ENCODE data around the gene FEN1. TPM values are rescaled to one million over a fixed set of nuclear protein-coding genes. Genes with fewer than 3 reads are reported as not detected.

Gene FEN1
- total and polyA plus RNA-seq, 2 donors (not counting 1 experiment from before 2014, with no cell fraction given): 3.8 to 14.0 TPM

DNA sequence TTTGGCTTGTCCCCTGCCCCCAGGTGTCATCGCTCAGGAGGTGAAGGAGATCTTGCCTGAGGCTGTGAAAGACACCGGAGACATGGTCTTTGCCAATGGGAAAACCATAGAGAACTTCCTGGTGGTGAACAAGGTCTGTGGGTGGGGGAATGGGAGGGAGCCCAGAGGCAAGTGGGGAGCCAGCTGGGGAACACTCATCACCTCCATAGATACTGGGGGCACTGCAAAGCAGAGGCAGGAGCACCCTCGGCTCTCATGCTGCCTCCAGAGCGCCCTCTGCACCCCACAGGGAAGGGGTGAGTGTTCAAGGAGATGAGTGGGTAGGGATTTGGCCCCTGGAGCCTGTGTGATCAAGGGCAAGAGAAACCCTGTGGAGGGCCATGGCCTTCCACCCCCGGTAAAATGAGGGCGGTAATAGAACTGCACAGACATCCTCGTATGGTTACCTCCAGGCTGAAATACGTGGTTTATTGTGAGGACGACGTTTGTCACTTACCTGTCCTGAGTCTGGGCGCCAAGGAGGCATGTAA lies 14.3 kb upstream of the FEN1 start:
- no peaks in the 10 kb centered on the region for H3K9me3 ChIP-seq (ENCODE audit: control insufficient read depth, insufficient read depth, low read depth, low read length)
- no peak overlapping the region for H3K9ac ChIP-seq (ENCODE audit: insufficient read depth, low read length)
- H3K27ac ChIP-seq (ENCODE audit: insufficient read depth, low read length): no peak overlapping the region
- no peak overlapping the region for H2AFZ ChIP-seq (ENCODE audit: low read length)
- no peaks in the 10 kb centered on the region for H3K36me3 ChIP-seq (ENCODE audit: control insufficient read depth, insufficient read depth, low read length)
- TF ChIP-seq, protein P1, sequence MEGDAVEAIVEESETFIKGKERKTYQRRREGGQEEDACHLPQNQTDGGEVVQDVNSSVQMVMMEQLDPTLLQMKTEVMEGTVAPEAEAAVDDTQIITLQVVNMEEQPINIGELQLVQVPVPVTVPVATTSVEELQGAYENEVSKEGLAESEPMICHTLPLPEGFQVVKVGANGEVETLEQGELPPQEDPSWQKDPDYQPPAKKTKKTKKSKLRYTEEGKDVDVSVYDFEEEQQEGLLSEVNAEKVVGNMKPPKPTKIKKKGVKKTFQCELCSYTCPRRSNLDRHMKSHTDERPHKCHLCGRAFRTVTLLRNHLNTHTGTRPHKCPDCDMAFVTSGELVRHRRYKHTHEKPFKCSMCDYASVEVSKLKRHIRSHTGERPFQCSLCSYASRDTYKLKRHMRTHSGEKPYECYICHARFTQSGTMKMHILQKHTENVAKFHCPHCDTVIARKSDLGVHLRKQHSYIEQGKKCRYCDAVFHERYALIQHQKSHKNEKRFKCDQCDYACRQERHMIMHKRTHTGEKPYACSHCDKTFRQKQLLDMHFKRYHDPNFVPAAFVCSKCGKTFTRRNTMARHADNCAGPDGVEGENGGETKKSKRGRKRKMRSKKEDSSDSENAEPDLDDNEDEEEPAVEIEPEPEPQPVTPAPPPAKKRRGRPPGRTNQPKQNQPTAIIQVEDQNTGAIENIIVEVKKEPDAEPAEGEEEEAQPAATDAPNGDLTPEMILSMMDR (conservative IDR thresholded peaks at IDR 0.05 in 1 of 2, IDR thresholded peaks at IDR 0.05 in 1 of 2; ENCODE audit: low read depth in 1 of 2, low read length in 2 of 2): no peak
- no peak for TF ChIP-seq EZH2 (IDR thresholded peaks at IDR 0.05; ENCODE audit: low read length, missing control alignments)
- no peaks in the 10 kb centered on the region for H3K4me1 ChIP-seq (ENCODE audit: control insufficient read depth, extremely low read depth, insufficient read depth, low read length)
- no peaks in the 10 kb centered on the region for H3K27me3 ChIP-seq (ENCODE audit: control insufficient read depth, insufficient read depth, low read length)
- no peaks in the 10 kb centered on the region for H4K20me1 ChIP-seq (ENCODE audit: control insufficient read depth, extremely low read depth, insufficient read depth, low read length)
- no peak overlapping the region for H3K4me3 ChIP-seq (replicated peaks in 1 of 4; ENCODE audit: control extremely low read depth in 1 of 4, insufficient read depth in 1 of 4, low read depth in 3 of 4, low read length in 4 of 4)
- H3K4me2 ChIP-seq (ENCODE audit: extremely low read depth, insufficient read depth, low read length): no peak overlapping the region
- no peak for DNase-seq (ENCODE audit: low read depth in 2 of 2)
- H3K79me2 ChIP-seq (ENCODE audit: control insufficient read depth, insufficient read depth, low read length): no peaks in the 10 kb centered on the region

DNA sequence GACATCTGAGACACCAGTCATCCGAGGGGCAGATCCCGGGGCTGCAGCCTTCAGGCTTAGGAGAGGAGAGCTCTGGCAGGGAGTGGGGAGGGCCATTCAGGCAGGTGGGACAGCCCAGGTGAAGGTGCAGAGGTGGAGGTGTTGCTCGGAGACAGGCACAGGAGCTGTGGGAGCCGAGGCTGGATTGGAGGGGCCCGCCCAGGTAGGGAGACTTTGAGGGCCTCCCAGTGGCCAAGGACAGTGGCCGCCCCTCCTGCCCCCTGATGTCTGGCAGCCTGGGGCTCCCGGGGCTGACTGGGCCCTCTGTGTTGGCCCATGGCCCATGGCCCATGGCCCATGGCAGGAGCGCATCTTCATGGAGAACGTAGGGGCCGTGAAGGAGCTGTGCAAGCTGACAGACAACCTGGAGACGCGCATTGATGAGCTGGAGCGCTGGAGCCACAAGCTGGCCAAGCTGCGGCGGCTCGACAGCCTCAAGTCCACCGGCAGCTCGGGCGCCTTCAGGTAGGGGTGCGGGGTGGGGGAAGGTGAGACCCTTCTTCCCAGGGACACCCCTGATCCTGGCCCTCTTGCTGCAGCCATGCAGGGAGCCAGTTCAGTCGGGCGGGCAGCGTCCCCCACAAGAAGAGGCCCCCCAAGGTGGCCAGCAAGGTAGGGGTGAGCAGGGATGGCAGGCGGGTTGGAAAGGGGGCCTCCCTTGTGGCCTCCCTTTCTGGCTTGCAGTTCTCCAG lies 13.6 kb upstream of the FEN1 start:
- DNase-seq (ENCODE audit: low read depth in 2 of 2): no peak
- Histone ChIP-seq H3K27ac (ENCODE audit: insufficient read depth, low read length) (no peak overlapping the region), H3K9ac (ENCODE audit: insufficient read depth, low read length) (no peak overlapping the region), H2AFZ (ENCODE audit: low read length) (no peak overlapping the region), H3K4me1 (ENCODE audit: control insufficient read depth, extremely low read depth, insufficient read depth, low read length) (no peaks in the 10 kb centered on the region), H3K9me3 (ENCODE audit: control insufficient read depth, insufficient read depth, low read depth, low read length) (no peaks in the 10 kb centered on the region), H3K36me3 (ENCODE audit: control insufficient read depth, insufficient read depth, low read length) (no peaks in the 10 kb centered on the region), H3K79me2 (ENCODE audit: control insufficient read depth, insufficient read depth, low read length) (no peaks in the 10 kb centered on the region), H3K27me3 (ENCODE audit: control insufficient read depth, insufficient read depth, low read length) (no peaks in the 10 kb centered on the region), H3K4me2 (ENCODE audit: extremely low read depth, insufficient read depth, low read length) (no peak overlapping the region), H3K4me3 (replicated peaks in 1 of 4; ENCODE audit: control extremely low read depth in 1 of 4, insufficient read depth in 1 of 4, low read depth in 3 of 4, low read length in 4 of 4) (no peak overlapping the region), H4K20me1 (ENCODE audit: control insufficient read depth, extremely low read depth, insufficient read depth, low read length) (no peaks in the 10 kb centered on the region)
- TF ChIP-seq, protein P1 (conservative IDR thresholded peaks at IDR 0.05 in 1 of 2, IDR thresholded peaks at IDR 0.05 in 1 of 2; ENCODE audit: low read depth in 1 of 2, low read length in 2 of 2): no peak
- no peak for TF ChIP-seq EZH2 (IDR thresholded peaks at IDR 0.05; ENCODE audit: low read length, missing control alignments)

DNA sequence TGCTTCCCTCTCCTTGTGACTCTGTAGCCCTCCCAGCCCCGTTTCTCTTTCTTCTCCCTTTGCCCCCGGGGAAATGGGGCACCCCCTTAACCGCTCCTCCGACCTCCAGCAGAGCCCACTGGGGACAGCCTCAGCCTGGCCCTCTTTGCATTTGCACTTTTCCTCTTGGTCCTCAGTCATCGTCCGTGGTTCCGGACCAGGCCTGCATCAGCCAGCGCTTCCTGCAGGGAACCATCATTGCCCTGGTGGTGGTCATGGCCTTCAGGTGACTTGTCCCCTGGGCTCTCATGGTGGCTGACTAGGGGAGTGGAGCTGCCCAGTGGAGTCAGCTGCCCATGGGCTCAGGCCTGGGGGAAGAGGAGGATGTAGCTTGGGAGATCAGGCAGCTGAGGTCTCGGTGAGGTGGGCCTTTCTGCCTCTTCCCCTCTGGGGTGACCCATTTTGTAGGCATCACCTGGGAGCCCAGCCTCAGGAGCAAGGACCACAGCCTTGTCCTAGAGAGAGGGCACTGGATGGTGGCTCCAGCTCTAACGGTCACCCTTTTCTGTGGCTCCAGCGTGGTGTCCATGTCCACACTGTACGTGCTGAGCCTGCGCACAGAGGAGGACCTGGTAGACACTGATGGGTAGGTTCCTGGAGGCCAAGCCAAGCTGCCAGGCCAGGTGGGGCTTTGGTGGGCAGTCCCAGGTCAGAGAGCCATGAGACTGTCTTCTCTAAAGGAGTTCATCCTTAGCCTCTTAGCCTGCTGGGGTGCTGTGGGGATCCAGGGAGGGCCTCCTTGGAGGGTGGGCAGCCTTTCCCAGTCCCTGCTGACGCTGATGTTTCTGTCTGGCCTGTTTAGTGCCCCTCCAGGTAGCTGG lies 12.8 kb upstream of the FEN1 start:
- H3K27me3 ChIP-seq (ENCODE audit: control insufficient read depth, insufficient read depth, low read length): no peaks in the 10 kb centered on the region
- TF ChIP-seq, protein P1 (conservative IDR thresholded peaks at IDR 0.05 in 1 of 2, IDR thresholded peaks at IDR 0.05 in 1 of 2; ENCODE audit: low read depth in 1 of 2, low read length in 2 of 2): no peak
- TF ChIP-seq EZH2 (IDR thresholded peaks at IDR 0.05; ENCODE audit: low read length, missing control alignments): no peak
- H3K4me3 ChIP-seq (replicated peaks in 1 of 4; ENCODE audit: control extremely low read depth in 1 of 4, insufficient read depth in 1 of 4, low read depth in 3 of 4, low read length in 4 of 4): no peak overlapping the region
- H3K79me2 ChIP-seq (ENCODE audit: control insufficient read depth, insufficient read depth, low read length): no peaks in the 10 kb centered on the region
- H3K4me2 ChIP-seq (ENCODE audit: extremely low read depth, insufficient read depth, low read length): no peak overlapping the region
- no peaks in the 10 kb centered on the region for H4K20me1 ChIP-seq (ENCODE audit: control insufficient read depth, extremely low read depth, insufficient read depth, low read length)
- no peak for DNase-seq (ENCODE audit: low read depth in 2 of 2)
- no peaks in the 10 kb centered on the region for H3K9me3 ChIP-seq (ENCODE audit: control insufficient read depth, insufficient read depth, low read depth, low read length)
- H3K36me3 ChIP-seq (ENCODE audit: control insufficient read depth, insufficient read depth, low read length): no peaks in the 10 kb centered on the region
- no peak overlapping the region for H2AFZ ChIP-seq (ENCODE audit: low read length)
- no peak overlapping the region for H3K9ac ChIP-seq (ENCODE audit: insufficient read depth, low read length)
- H3K27ac ChIP-seq (ENCODE audit: insufficient read depth, low read length): no peak overlapping the region
- no peaks in the 10 kb centered on the region for H3K4me1 ChIP-seq (ENCODE audit: control insufficient read depth, extremely low read depth, insufficient read depth, low read length)

Measured in fibroblast of lung (primary cell).